Skin of body (tissue), 2 donors: Measurements from ENCODE around the gene POLR2E. TPM values are rescaled to one million over a fixed set of nuclear protein-coding genes. Genes with fewer than 3 reads are reported as not detected.
A peak's percentile ranks its signal among the peaks of the same experiment; 100 is the strongest.

ENCODE experiments used
- DNase-seq: peaks from one replicate; lab custom pipeline; 2025; lab: John Stamatoyannopoulos, UW
- total RNA-seq: library from RNA; depleted of rRNA; stranded (reverse); fragments of >200 nt; gene quantifications from one replicate; pipeline ENCODE4 v1.2.3, GENCODE V29; 2014

The POLR2E gene
- total RNA-seq, 1 donor from 2014 or later, result 47.1 TPM

- DNase-seq, result no peak
Measured at GRCh38 chr19:1111641-1112267, 16.6 kb upstream of the POLR2E start.

GRCh38 chr19:1110809-1111640 lies 15.8 kb upstream of the POLR2E start:
- no peak for DNase-seq

DNA sequence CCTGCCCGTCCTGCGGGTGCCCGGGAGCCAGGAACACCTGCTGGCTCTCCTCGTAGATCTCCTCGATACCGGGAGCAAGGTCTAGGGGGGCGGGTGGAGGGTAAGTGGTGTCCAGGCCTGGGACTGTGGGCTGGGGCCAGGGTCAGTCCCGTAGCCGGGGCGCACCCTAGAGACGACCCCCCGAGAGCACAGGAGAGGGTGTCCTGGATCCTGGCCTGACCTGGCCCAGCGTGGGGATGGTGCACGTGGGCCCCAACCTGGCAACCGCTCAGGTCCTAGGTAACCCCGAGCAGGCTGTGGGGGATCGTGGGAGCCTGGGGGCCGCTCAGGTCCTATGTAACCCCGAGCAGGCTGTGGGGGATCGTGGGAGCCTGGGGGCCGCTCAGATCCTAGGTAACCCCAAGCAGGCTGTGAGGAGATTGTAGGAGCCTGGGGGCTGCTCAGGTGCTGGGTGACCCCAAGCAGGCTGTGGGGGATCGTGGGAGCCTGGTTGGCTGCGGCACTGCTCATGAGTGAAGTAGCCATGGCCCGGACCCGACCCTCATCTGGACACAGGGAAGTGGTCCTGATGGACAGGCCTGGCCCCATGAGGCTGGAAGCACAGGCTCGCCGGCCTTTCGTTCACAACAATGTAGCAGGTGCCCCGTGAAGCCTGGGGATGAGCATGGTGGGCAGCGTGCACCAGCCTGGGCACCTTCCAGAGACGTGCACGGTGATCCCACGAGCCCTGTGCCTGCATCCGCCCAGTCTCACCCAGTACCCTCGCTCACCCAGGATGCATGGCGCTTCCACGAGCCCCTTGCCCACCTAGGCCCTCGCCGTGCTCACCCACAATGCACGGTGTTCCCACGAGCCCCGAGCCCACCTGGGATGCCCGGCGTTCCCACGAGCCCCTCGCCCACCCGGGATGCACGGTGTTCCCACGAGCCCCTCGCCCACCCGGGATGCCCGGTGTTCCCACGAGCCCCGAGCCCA lies 14.8 kb upstream of the POLR2E start:
- DNase-seq, result no peak

GRCh38 chr19:1109032-1109551 lies 13.9 kb upstream of the POLR2E start:
- no peak for DNase-seq

DNA sequence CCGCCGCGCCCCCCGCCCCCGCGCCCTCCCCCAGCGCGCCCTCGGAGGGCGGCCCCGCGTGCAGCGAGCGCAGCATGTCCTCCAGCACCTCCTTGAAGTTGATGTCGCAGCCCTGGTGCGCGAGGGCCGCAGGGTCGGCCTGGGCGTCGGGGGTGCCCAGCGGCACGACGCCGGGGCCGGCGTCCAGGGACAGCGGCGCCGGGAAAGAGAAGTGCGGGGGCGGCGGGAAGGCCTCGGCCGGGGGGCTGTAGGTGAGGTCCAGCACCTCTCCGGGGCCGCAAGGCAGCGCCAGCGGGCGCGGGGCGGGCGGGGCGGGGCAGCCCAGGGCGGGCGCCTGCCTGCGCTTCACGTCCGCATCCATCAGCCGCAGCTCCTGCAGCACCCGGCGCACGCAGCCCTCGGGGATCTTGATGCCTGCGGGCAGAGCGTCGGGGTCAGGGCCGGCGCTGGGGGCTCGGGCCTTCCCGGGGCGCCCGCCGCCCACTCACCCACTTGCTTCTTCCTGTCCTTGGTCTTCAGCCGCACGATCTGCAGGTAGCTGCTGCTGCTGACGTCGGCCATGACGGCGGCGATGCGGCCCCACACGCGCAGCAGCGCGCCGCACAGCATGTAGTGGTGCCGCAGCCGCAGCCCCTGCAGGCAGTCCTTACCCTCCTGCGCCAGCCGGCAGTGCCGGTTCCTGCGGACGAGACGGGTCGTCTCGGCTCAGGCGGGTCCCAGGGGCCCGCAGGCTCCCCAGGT lies 13.3 kb upstream of the POLR2E start:
- DNase-seq, result no peak

DNA sequence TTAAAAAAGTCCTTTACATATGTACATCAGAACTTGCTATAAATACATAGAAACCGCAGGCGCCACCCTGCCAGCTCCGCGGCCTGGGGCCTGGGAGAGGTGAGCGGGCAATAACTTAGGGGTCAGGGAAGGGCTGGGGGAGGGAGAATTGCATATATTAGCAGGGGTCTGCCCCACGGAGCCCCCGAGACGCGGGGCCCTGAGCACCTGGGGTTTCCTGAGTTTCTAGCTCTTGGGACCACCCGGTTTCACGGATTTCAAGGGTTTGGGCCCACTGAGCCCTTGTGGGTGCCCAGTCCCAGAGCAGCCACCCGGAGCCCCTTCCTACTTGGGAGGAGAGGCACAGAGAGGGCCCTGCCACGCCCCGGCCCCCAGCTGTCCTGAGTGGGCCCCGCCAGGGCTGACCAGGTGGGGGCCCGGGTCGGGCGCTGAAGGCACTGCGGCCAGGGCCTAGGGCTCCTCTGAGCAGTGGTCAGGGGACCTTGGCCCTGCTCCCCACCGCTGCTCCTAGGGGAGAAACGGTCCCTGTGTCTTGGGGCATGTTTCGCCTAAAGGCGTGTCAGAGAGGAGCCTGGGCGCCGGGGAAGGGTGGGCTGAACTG lies 12.6 kb upstream of the POLR2E start:
- no peak for DNase-seq

DNA sequence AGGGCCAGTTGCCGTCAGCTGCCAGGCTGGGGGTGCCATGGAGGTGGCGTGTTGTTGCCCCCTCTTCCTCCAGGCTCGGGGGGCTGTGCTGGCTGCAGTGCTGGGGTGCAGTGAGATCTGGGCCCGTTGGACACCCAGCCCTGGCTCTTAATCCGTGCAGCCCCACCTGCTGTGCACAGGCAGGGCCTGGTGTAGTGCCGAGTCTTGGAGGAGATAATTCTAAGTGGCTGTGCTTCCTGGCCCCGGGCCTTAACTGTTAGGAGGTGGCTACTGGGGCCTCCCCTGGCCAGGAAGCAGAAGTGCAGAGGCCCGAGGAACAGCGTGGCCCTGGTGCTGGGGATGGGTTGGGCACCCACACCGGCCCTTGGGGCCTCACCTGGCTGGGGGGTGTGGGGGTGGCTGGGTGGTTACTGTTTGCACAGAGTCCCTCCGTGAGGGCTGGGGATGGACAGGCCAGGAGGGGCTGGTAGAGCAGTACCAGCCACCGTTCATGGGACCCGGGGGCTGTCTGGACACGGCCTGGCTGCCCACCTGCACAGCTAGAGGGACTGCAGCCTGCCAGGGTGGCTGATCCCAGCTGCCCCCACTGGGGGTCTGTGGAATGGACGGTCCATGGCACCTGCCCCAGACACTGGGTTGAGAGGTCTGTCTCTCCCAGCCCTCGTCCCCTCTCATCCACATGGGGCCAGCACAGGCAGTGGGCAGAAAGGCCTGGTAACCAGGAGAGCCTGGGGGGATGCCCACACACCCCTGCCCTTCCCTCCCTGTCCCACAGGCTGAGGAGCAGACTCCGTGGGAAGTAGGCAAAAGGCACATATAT lies 11.9 kb upstream of the POLR2E start:
- DNase-seq, result no peak

- DNase-seq, result no peak
Measured at GRCh38 chr19:1105873-1106840, 11.0 kb upstream of the POLR2E start.

DNA sequence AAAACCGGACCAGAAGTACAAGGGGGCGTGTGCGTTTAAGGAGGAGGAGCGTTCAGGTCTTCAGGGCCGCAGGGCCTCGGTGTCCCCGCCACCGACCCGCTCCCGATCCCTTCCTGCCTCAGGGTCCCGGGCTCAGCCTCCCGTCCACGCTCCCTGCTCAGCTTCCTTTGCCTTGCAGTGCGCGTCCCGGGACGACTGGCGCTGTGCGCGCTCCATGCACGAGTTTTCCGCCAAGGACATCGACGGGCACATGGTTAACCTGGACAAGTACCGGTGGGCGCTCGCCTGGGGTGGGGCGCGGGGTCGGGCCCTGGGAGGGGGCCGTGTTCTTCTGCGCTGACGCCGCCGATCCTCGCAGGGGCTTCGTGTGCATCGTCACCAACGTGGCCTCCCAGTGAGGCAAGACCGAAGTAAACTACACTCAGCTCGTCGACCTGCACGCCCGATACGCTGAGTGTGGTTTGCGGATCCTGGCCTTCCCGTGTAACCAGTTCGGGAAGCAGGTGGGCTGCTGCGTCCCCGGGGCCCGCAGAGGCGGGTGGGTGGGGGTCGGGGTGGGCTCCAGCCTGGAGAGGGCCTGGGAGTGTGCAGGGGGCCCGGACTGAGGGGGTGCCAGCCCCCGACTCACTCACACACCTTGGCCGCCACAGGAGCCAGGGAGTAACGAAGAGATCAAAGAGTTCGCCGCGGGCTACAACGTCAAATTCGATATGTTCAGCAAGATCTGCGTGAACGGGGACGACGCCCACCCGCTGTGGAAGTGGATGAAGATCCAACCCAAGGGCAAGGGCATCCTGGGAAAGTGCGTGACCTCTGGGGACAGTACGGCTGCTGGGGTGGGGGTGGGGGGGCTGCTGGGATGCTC lies 10.1 kb upstream of the POLR2E start:
- no peak for DNase-seq

DNA sequence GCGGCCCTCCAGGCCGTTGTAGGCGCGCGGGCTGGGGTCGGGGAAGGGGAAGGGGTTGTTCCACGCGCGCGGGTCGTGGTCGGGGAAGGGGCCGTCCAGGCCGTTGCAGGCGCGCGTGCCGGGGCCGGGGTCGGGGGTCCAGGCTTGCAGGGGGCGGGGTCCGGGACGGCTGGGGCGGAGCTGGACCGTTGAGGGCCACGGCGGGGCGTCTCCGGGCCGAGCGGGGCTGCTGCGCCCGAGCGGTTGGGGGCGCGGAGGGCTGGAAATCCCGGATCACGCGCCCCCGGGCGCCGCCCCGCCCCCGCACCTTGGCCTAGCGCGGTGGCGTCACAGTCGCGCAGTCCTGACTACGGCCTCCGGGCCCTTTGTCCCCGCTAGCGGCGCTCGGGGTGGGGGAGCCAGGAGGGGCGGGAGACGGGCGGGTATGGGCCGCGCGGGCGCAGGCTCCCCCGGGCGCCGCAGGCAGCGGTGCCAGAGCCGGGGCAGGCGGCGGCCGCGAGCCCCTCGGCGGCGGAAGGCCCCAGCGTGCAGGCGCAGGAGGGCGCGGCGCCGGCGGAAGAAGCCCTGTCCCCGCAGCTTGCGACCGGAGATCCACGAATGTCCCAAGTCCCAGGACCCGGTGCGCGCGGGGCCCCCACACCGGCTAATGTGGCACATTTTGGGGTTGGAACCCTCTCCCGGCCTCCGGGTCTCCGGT lies 9.3 kb upstream of the POLR2E start:
- DNase-seq, result no peak

- peak; percentile 99 for DNase-seq
Measured at GRCh38 chr19:1103708-1104310, 8.6 kb upstream of the POLR2E start, which contains the start of gene GPX4. Gene GPX4, plus strand, starts transcription at chr19:1103994. Its CDS starts 50 bp downstream, at chr19:1104044.

DNA sequence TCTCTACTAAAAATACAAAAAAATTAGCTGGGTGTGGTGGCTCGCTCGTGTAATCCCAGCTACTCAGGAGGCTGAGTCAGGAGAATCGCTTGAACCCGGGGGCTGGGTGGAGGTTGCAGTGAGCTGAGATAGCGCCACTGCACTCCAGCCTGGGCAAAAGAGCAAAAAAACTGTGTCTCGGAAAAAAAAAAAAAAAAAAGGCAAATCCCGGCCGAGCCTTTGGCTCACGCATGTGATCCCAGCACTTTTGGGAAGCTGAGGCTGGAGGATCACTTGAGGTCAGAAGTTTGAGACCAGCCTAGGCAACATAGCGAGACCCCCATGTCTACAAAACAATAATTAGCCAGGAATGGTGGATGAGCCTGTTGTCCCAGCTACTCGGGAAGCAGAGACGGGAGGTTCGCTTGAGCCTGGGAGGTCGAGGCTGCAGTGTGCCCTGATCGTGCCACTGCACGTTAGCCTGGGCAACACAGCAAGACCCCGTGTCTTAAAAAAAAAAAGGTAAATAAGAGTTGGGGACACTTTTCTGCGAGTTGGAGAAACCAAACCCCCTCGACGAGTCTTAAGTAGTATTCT lies 8.0 kb upstream of the POLR2E start:
- DNase-seq, result no peak

DNA sequence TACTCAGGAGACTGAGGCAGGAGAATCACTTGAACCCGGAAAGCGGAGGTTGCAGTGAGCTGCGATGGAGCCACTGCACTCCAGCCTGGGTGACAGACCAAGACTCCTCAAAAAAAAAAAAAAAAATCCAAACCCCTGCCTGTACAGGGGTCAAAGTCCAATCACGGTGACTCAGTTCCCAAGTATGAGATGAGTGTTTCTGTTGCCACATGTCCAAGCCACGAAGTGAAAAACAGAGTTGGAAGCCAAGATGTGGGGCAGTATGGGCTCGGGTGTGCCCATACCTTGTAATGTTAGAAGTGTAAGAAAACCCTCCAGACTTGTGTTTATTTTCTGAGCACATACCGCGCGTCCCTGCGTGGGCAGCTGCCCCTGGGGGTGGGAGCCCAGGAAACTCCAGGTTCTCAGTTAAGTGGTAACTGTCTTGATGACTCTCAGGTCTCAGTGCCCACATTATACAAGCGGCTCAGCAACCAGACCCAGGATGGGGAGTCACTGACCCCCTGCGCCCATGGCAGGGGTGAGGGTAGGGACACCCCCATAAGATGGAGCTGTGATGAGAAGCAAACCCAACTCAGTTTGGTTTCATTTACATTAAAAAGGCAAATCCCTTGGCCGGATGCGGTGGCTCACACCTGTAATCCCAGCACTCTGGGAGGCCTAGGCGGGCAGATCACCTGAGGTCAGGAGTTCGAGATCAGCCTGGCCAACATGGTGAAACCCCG lies 7.4 kb upstream of the POLR2E start:
- no peak for DNase-seq

GRCh38 chr19:1101337-1101698 lies 6.1 kb upstream of the POLR2E start:
- no peak for DNase-seq
